ENCODE measurements around the gene LTA4H. TPM values are rescaled to one million over a fixed set of nuclear protein-coding genes. Genes with fewer than 3 reads are reported as not detected.

LTA4H gene
- total RNA-seq, 4 donors from 2014 or later = 105 to 235 (median 123) TPM

- TF ChIP-seq, protein P1, sequence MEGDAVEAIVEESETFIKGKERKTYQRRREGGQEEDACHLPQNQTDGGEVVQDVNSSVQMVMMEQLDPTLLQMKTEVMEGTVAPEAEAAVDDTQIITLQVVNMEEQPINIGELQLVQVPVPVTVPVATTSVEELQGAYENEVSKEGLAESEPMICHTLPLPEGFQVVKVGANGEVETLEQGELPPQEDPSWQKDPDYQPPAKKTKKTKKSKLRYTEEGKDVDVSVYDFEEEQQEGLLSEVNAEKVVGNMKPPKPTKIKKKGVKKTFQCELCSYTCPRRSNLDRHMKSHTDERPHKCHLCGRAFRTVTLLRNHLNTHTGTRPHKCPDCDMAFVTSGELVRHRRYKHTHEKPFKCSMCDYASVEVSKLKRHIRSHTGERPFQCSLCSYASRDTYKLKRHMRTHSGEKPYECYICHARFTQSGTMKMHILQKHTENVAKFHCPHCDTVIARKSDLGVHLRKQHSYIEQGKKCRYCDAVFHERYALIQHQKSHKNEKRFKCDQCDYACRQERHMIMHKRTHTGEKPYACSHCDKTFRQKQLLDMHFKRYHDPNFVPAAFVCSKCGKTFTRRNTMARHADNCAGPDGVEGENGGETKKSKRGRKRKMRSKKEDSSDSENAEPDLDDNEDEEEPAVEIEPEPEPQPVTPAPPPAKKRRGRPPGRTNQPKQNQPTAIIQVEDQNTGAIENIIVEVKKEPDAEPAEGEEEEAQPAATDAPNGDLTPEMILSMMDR (IDR thresholded peaks at IDR 0.05) = no peak
- TF ChIP-seq POLR2A (IDR thresholded peaks at IDR 0.05) = no peak
- intact Hi-C loops (cut with DNase I) = no loop called here
- Histone ChIP-seq H3K27me3 (no peaks in the 10 kb centered on the region), H3K36me3 (no peaks in the 10 kb centered on the region), H3K4me3 (no peak overlapping the region), H3K27ac (no peak overlapping the region), H3K4me1 (no peaks in the 10 kb centered on the region), H3K9me3 (no peaks in the 10 kb centered on the region)
- 56 to 61% methylated on average over 8 to 9 of the region's 27 CpGs for WGBS, 2 donors
- DNase-seq = no peak
Measured at GRCh38 chr12:95956557-95957145, 78.7 kb downstream of the LTA4H start.

GRCh38 chr12:95955549-95956159, 79.7 kb downstream of the LTA4H start:
- DNase-seq = no peak
- Histone ChIP-seq H3K36me3 (no peaks in the 10 kb centered on the region), H3K4me1 (no peaks in the 10 kb centered on the region), H3K4me3 (no peak overlapping the region), H3K9me3 (no peaks in the 10 kb centered on the region), H3K27ac (no peak overlapping the region), H3K27me3 (no peaks in the 10 kb centered on the region)
- no peak for TF ChIP-seq POLR2A (IDR thresholded peaks at IDR 0.05)
- TF ChIP-seq, protein P1 (IDR thresholded peaks at IDR 0.05) = no peak
- WGBS, 2 donors = 75 to 82% methylated on average over 7 of the region's 7 CpGs
- intact Hi-C loops (cut with DNase I) = no loop called here

GRCh38 chr12:95953000-95953399, 82.4 kb downstream of the LTA4H start:
- intact Hi-C loops (cut with DNase I) = no loop called here
- no peak for DNase-seq
- TF ChIP-seq POLR2A (IDR thresholded peaks at IDR 0.05) = no peak
- WGBS, 2 donors = 31 to 58% methylated on average over 1 of the region's 1 CpG
- Histone ChIP-seq H3K27ac (no peak overlapping the region), H3K27me3 (no peaks in the 10 kb centered on the region), H3K36me3 (no peaks in the 10 kb centered on the region), H3K9me3 (no peaks in the 10 kb centered on the region), H3K4me3 (no peak overlapping the region), H3K4me1 (no peaks in the 10 kb centered on the region)

- intact Hi-C loops (cut with DNase I) = no loop called here
Measured at GRCh38 chr12:95951515-95951914, 83.9 kb downstream of the LTA4H start.

More at GRCh38 chr12:95951515-95951914, 83.9 kb downstream of the LTA4H start:
- H3K9me3 ChIP-seq = no peaks in the 10 kb centered on the region
- TF ChIP-seq, protein P1 (IDR thresholded peaks at IDR 0.05) = no peak
- no peak for TF ChIP-seq POLR2A (IDR thresholded peaks at IDR 0.05)
- no peak overlapping the region for H3K4me3 ChIP-seq
- H3K27ac ChIP-seq = no peak overlapping the region
- DNase-seq = no peak
- H3K4me1 ChIP-seq = no peaks in the 10 kb centered on the region
- H3K27me3 ChIP-seq = no peaks in the 10 kb centered on the region
- no peaks in the 10 kb centered on the region for H3K36me3 ChIP-seq

Other genes with a start within 250 kb of the LTA4H start
- 10 to 100 TPM in 2 of 4 donors, 1 to 10 TPM in 2; 5.0 to 22.5 (median 12.4) TPM for gene NTN4, start 244.8 kb downstream of the LTA4H start, total RNA-seq
- 10 to 100 TPM in 2 of 4 donors, 1 to 10 TPM in 2; 2.7 to 16.3 (median 9.2) TPM for gene SNRPF, start 176.6 kb downstream of the LTA4H start, total RNA-seq
- under 1 TPM in 1 of 4 donors, not detected in 3; 0.23 TPM for gene CCDC38, start 93.0 kb downstream of the LTA4H start, total RNA-seq
- gene AMDHD1, start 92.3 kb downstream of the LTA4H start, total RNA-seq = under 1 TPM in 2 of 4 donors, not detected in 2; 0.19 to 0.26 TPM
- 1 to 10 TPM in 1 of 4 donors, under 1 TPM in 3; 0.21 to 2.2 (median 0.32) TPM for gene HAL, start 39.2 kb downstream of the LTA4H start, total RNA-seq
- 10 to 100 TPM; 24.8 to 44.0 (median 34.8) TPM for gene ELK3, start 158.8 kb upstream of the LTA4H start, total RNA-seq

All from esophagus squamous epithelium (tissue), 5 donors.